T-helper 2 cell treated with Interferon-gamma antibody and Interleukin-4, amounts not matched to agents 5 μg/mL and 100 μg/mL, for 36 hours (primary cell): ENCODE results near the gene KIFC3.
"Not testable (repeated sequence)": the region's sequence is repeated elsewhere in the genome, so short reads cannot be mapped to it uniquely, and the experiment has no call there.

Experiments
- DNase-seq: peaks from one replicate; pipeline ENCODE4 v3.0.0; 2021; ENCODE audit warnings: low spot score
- H3K27ac Mint-ChIP-seq: one replicate; pipeline ENCODE4 v1.8.0; 2021; ENCODE audit warnings: mild to moderate bottlenecking, mixed read lengths
- H3K27me3 Mint-ChIP-seq: one replicate; pipeline ENCODE4 v1.8.0; 2021; ENCODE audit warnings: low read depth, mixed read lengths
- H3K36me3 Mint-ChIP-seq: one replicate; pipeline ENCODE4 v1.8.0; 2021; ENCODE audit warnings: low read depth, mixed read lengths
- H3K4me1 Mint-ChIP-seq: one replicate; pipeline ENCODE4 v1.8.0; 2021; ENCODE audit warnings: low read depth, mixed read lengths
- H3K4me3 Mint-ChIP-seq: one replicate; pipeline ENCODE4 v1.8.0; 2022; ENCODE audit warnings: mild to moderate bottlenecking, moderate library complexity, mixed read lengths
- H3K9me3 Mint-ChIP-seq: one replicate; pipeline ENCODE4 v1.8.0; 2021; ENCODE audit warnings: mixed read lengths

The KIFC3 gene, protein sequence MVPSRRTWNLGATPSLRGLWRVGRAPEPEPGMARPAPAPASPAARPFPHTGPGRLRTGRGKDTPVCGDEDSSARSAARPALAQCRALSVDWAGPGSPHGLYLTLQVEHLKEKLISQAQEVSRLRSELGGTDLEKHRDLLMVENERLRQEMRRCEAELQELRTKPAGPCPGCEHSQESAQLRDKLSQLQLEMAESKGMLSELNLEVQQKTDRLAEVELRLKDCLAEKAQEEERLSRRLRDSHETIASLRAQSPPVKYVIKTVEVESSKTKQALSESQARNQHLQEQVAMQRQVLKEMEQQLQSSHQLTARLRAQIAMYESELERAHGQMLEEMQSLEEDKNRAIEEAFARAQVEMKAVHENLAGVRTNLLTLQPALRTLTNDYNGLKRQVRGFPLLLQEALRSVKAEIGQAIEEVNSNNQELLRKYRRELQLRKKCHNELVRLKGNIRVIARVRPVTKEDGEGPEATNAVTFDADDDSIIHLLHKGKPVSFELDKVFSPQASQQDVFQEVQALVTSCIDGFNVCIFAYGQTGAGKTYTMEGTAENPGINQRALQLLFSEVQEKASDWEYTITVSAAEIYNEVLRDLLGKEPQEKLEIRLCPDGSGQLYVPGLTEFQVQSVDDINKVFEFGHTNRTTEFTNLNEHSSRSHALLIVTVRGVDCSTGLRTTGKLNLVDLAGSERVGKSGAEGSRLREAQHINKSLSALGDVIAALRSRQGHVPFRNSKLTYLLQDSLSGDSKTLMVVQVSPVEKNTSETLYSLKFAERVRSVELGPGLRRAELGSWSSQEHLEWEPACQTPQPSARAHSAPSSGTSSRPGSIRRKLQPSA

DNA sequence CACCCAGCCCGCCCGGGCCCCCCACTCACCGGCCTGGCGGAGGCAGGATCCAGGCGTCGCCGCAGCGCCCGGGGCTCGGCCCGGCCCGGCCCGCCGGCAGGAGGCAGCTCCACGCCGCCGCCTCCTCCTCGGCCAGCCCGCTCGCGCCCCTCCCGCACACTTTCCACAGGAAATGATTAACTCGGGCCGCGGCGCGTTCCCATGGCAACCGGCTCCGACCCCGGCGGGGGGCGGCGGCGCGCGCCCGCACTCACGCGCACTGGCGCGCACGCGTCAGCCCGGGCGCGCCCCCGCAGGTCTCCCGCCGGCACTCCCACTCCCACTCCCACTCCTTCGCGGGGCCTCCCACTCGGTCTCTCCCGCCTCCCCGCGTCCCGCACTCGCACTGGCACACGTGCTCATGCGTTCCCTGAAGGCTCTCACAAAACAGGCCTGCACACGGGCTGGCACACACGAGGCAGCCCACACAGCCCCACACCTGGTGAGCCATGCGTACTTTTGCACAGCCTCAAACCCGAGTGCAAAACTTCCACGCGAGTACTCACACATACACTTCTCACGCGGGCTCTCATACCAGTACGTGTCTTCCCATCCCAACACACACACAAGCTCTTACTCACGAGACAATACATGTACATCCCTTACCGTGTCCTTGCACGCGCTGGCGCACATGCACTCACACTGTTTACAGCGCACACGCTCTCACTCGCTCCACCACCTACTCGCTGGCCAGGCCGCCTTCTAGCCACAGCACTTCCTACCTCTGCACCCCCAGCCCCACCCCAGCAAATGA lies at the start of gene KIFC3:
Gene KIFC3, minus strand, starts transcription at position 151 of the 793 bp plus-strand sequence. CDS start 4,248 bp downstream, outside the sequence.
- Mint-ChIP-seq H3K27me3 (peaks cover 66% of the 10 kb centered on the region), H3K4me1 (peaks cover 21% of the 10 kb centered on the region), H3K36me3 (no peaks in the 10 kb centered on the region), H3K9me3 (no peaks in the 10 kb centered on the region), H3K27ac (peak within 1 kb of the TSS; percentile 73), H3K4me3 (peak within 1 kb of the TSS; percentile 87)
- DNase-seq, result peak; percentile 71

GRCh38 chr16:57848181-57848580 lies 45.9 kb upstream of the KIFC3 start:
- Mint-ChIP-seq H3K4me3 (no peak overlapping the region), H3K27ac (no peak overlapping the region), H3K36me3 (no peaks in the 10 kb centered on the region), H3K9me3 (no peaks in the 10 kb centered on the region), H3K27me3 (peaks cover 9% of the 10 kb centered on the region), H3K4me1 (no peaks in the 10 kb centered on the region)
- no peak for DNase-seq

DNA sequence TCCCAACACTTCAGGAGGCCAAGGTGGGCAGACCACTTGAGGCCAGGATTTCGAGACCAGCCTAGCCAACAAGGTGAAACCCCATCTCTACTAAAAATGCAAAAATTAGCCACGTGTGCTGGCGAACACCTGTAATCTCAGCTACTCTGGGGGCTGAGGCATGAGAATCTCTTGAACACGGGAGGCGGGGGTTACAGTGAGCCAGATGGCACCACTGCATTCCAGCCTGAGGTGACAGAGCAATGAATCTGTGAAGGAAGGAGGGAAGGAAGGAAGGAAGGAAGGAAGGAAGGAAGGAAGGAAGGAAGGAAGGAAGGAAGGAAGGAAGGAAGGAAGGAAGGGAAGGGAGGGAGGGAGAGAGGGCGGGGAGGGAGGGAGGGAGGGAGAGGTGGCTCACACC lies 44.6 kb upstream of the KIFC3 start:
- DNase-seq, H3K4me1 Mint-ChIP-seq, H3K27ac Mint-ChIP-seq, H3K9me3 Mint-ChIP-seq, H3K4me3 Mint-ChIP-seq, H3K36me3 Mint-ChIP-seq, H3K27me3 Mint-ChIP-seq: not testable (repeated sequence)

- DNase-seq, result no peak
- Mint-ChIP-seq H3K36me3 (no peaks in the 10 kb centered on the region), H3K27ac (no peak overlapping the region), H3K9me3 (no peaks in the 10 kb centered on the region), H3K4me1 (no peaks in the 10 kb centered on the region), H3K27me3 (peaks cover 9% of the 10 kb centered on the region), H3K4me3 (no peak overlapping the region)
Observed at GRCh38 chr16:57846078-57846697, 43.9 kb upstream of the KIFC3 start.

DNA sequence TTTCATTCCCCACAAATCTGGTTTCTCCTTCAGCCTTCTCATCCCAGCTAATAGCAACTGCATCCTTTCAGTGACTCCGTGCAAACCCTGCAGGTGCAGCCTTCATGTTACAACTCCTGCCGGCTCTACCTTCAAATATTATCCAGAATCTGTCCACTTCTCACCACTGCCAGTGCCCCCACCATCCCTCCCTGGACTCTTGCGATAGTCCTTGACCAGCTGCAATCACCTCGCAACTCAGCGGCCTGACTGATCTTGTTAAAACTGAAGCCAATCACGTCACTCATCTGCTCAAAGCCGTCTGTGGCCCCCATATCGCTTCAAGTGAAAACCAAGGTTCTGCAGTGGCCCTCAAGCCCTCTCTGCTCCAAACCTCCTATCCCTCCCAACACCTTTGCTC lies 42.8 kb upstream of the KIFC3 start:
- Mint-ChIP-seq H3K36me3 (no peaks in the 10 kb centered on the region), H3K9me3 (no peaks in the 10 kb centered on the region), H3K4me1 (no peaks in the 10 kb centered on the region), H3K27me3 (peaks cover 6% of the 10 kb centered on the region), H3K4me3 (no peak overlapping the region), H3K27ac (no peak overlapping the region)
- DNase-seq, result no peak

GRCh38 chr16:57844416-57845030 lies 42.2 kb upstream of the KIFC3 start:
- H3K4me3 Mint-ChIP-seq, result no peak overlapping the region
- no peak overlapping the region for H3K27ac Mint-ChIP-seq
- H3K36me3 Mint-ChIP-seq, result no peaks in the 10 kb centered on the region
- peaks cover 6% of the 10 kb centered on the region for H3K27me3 Mint-ChIP-seq
- no peaks in the 10 kb centered on the region for H3K4me1 Mint-ChIP-seq
- H3K9me3 Mint-ChIP-seq, result no peaks in the 10 kb centered on the region
- no peak for DNase-seq

GRCh38 chr16:57843400-57843799 lies 41.1 kb upstream of the KIFC3 start:
- Mint-ChIP-seq H3K4me1 (no peaks in the 10 kb centered on the region), H3K36me3 (no peaks in the 10 kb centered on the region)

GRCh38 chr16:57842601-57843000 lies 40.3 kb upstream of the KIFC3 start:
- H3K4me1 Mint-ChIP-seq, result no peaks in the 10 kb centered on the region
- no peak overlapping the region for H3K4me3 Mint-ChIP-seq
- no peaks in the 10 kb centered on the region for H3K9me3 Mint-ChIP-seq
- DNase-seq, result no peak
- no peaks in the 10 kb centered on the region for H3K36me3 Mint-ChIP-seq
- H3K27ac Mint-ChIP-seq, result no peak overlapping the region
- no peaks in the 10 kb centered on the region for H3K27me3 Mint-ChIP-seq

More at GRCh38 chr16:57843400-57843799, 41.1 kb upstream of the KIFC3 start:
- H3K4me3 Mint-ChIP-seq, result no peak overlapping the region
- no peaks in the 10 kb centered on the region for H3K9me3 Mint-ChIP-seq
- DNase-seq, result no peak
- H3K27me3 Mint-ChIP-seq, result peaks cover 1% of the 10 kb centered on the region
- H3K27ac Mint-ChIP-seq, result no peak overlapping the region

DNA sequence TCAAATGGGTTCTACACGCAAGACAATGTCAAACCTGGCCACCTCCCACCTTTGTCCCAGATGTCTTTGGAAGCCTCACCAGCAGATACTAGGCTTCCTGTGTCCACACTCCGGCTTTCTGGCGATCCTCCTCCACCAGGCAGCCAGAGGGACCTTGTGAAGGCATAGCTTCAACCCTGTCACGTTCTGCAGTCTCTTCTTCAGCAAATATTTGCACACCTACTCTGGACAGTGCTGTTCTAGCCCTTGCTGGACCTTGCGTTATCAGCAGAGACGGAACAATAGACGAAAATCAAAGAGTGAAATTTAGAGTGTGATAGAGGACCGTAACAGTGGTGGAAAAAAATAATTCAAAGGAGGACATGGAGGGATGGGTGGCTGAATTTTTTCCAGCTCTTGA lies 38.5 kb upstream of the KIFC3 start:
- no peaks in the 10 kb centered on the region for H3K9me3 Mint-ChIP-seq
- H3K36me3 Mint-ChIP-seq, result no peaks in the 10 kb centered on the region
- DNase-seq, result no peak
- no peaks in the 10 kb centered on the region for H3K4me1 Mint-ChIP-seq
- no peak overlapping the region for H3K27ac Mint-ChIP-seq
- no peak overlapping the region for H3K4me3 Mint-ChIP-seq
- H3K27me3 Mint-ChIP-seq, result peaks cover 2% of the 10 kb centered on the region

- no peak overlapping the region for H3K4me3 Mint-ChIP-seq
- H3K9me3 Mint-ChIP-seq, result no peaks in the 10 kb centered on the region
- H3K27ac Mint-ChIP-seq, result no peak overlapping the region
- no peaks in the 10 kb centered on the region for H3K4me1 Mint-ChIP-seq
- no peaks in the 10 kb centered on the region for H3K36me3 Mint-ChIP-seq
- DNase-seq, result no peak
- H3K27me3 Mint-ChIP-seq, result peaks cover 2% of the 10 kb centered on the region
Observed at GRCh38 chr16:57838161-57838560, 35.9 kb upstream of the KIFC3 start.

DNA sequence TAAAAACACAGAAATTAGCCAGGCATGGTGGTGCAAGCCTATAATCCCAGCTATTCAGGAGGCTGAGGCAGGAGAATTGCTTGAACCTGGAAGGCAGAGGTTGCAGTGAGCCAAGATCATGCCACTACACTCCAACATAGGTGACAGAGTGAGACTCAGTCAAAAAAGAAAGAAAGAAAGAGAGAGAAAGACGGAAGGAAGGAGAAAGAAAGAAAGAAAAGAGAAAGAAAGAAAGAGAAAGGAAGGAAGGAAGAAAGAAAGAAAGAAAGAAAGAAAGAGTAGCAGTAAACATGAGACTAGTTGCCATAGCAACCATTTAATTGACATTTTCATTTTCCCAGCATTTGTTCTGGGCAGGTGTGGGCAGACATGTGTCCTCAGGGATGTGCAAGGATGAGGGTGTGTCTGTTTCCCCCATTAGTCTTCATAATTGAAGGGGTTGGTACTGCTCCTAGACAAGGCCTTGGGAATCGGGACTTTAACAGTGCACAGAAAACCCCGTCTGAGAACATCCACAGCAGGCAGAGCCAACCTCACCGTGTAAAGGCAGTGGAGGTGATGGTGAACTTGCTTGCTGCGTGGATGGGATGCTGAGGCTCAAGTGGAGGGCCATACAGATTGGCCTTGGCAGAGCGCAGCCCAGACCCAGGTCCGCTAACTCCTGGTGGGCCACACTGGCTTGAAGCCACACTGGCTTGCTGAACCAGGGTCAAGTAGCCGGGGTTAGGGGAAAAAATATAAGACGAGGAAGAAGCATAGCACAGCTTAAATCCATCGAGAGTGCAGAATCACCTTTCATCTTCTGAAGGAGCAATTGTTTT lies 35.2 kb upstream of the KIFC3 start:
- Mint-ChIP-seq H3K4me3 (no peak overlapping the region), H3K9me3 (no peaks in the 10 kb centered on the region), H3K27me3 (peaks cover 2% of the 10 kb centered on the region), H3K27ac (no peak overlapping the region), H3K36me3 (no peaks in the 10 kb centered on the region), H3K4me1 (no peaks in the 10 kb centered on the region)
- DNase-seq, result no peak

GRCh38 chr16:57835439-57835838 lies 33.1 kb upstream of the KIFC3 start:
- H3K4me1 Mint-ChIP-seq, H3K27ac Mint-ChIP-seq, H3K36me3 Mint-ChIP-seq, H3K9me3 Mint-ChIP-seq, H3K27me3 Mint-ChIP-seq, H3K4me3 Mint-ChIP-seq, DNase-seq: not testable (repeated sequence)
